ENCODE measurements around the gene C1S.
"Not testable (repeated sequence)": the region's sequence is repeated elsewhere in the genome, so short reads cannot be mapped to it uniquely, and the experiment has no call there.

The C1S gene

DNA sequence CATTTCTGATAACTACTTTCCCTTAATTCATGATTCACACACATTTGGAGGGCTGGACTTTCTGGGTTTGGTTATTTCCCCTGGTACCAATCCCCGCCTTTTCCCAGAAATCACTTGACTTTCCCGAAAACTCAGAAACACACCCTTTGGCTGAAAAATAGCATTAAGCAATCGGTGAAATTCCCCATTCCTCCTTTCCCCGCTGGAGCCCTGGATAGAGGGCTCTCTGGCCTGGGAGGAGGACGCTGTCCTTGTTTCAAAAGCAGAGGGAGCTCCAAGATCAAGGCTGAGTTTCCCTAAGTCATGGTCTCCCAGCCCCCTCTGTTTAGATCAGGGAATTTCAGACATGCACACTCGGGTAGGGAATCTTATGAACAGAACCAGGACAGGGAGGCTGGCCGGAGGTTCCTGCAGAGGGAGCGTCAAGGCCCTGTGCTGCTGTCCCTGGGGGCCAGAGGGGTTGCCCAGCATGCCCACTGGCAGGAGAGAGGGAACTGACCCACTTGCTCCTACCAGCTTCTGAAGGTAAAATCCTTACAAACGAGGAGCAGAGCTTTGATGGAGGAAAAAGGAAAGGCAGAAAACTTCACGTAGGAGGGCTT lies at the start of gene C1S:
Gene C1S, plus strand, starts transcription at position 366 of the 602 bp plus-strand sequence. CDS start 1,195 bp downstream, outside the sequence.
- TF ChIP-seq, protein P1, sequence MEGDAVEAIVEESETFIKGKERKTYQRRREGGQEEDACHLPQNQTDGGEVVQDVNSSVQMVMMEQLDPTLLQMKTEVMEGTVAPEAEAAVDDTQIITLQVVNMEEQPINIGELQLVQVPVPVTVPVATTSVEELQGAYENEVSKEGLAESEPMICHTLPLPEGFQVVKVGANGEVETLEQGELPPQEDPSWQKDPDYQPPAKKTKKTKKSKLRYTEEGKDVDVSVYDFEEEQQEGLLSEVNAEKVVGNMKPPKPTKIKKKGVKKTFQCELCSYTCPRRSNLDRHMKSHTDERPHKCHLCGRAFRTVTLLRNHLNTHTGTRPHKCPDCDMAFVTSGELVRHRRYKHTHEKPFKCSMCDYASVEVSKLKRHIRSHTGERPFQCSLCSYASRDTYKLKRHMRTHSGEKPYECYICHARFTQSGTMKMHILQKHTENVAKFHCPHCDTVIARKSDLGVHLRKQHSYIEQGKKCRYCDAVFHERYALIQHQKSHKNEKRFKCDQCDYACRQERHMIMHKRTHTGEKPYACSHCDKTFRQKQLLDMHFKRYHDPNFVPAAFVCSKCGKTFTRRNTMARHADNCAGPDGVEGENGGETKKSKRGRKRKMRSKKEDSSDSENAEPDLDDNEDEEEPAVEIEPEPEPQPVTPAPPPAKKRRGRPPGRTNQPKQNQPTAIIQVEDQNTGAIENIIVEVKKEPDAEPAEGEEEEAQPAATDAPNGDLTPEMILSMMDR (IDR thresholded peaks at IDR 0.05; ENCODE audit: low read length, missing control alignments), result peak; percentile 90
- peak; percentile 99 for DNase-seq (ENCODE audit: low read depth)
- H3K4me3 ChIP-seq (replicated peaks; ENCODE audit: low read depth, low read length), result peak within 1 kb of the TSS; percentile 61

DNA sequence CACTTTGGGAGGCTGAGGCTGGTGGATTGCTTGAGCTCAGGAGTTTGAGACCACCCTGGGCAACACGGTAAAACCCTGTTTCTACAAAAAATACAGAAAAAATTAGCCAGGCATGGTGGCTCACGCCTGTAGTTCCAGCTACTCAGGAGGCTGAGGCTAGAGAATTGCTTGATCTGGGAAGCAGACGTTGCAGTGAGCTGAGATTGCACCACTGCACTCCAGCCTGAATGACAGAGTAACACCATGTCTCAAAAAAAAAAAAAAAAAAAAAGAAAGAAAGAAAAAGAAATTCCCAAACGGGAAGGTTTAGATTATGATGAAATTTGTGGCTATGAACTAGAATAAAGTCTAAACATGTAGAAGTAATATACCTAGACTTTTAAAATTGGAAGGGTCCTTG lies 49.1 kb upstream of the C1S start:
- DNase-seq (ENCODE audit: low read depth); H3K4me3 ChIP-seq (replicated peaks; ENCODE audit: low read depth, low read length): not testable (repeated sequence)

DNA sequence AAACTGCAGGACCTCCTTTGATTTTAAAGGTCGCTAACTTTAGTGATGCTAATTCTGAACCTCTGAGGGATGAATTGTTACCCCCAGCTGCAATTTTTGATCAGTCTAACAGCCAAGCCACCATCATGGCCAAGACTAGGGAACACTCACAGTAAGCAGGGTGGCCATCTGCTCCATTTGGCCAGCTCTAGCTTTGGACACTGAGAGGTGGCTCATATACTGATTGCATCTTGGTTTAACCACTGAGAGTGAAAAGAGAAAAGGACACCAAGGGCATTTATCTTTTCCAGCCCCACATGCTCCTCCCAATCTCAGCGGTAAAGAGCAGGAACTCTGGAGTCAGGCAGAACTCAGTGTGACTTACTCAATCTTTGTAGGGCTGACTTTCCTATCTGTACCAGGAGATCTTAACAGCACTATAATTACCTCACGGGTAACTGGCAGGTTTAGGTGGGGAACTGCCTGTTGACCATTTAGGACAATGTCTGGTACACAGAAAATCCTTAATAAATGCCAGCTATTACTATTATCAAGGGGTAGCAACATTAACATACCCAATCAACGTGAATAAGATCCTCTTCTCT lies 48.4 kb upstream of the C1S start:
- no peak overlapping the region for H3K4me3 ChIP-seq (replicated peaks; ENCODE audit: low read depth, low read length)
- DNase-seq (ENCODE audit: low read depth), result no peak
- TF ChIP-seq, protein P1 (IDR thresholded peaks at IDR 0.05; ENCODE audit: low read length, missing control alignments), result no peak

DNA sequence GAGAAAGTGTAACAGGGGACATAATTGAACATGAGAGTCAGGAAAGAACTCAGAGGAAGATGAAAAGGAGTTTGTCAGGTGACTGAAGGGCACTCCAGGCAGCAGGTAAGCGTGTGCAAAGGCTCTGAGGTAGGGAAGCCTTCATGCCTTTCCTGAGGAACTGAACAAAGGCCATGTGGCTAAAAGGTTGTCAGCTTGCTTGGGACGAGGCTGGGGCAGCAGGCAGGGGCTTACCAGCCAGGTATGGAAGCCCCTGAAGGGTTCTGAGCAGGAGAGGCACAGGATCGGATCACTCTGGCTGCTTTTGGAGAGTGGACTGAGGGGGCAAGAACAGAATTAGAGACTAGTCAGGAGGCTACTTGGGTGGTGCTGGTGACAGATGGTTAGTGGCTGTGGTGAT lies 47.4 kb upstream of the C1S start:
- no peak for DNase-seq (ENCODE audit: low read depth)
- no peak overlapping the region for H3K4me3 ChIP-seq (replicated peaks; ENCODE audit: low read depth, low read length)
- TF ChIP-seq, protein P1 (IDR thresholded peaks at IDR 0.05; ENCODE audit: low read length, missing control alignments), result no peak

DNA sequence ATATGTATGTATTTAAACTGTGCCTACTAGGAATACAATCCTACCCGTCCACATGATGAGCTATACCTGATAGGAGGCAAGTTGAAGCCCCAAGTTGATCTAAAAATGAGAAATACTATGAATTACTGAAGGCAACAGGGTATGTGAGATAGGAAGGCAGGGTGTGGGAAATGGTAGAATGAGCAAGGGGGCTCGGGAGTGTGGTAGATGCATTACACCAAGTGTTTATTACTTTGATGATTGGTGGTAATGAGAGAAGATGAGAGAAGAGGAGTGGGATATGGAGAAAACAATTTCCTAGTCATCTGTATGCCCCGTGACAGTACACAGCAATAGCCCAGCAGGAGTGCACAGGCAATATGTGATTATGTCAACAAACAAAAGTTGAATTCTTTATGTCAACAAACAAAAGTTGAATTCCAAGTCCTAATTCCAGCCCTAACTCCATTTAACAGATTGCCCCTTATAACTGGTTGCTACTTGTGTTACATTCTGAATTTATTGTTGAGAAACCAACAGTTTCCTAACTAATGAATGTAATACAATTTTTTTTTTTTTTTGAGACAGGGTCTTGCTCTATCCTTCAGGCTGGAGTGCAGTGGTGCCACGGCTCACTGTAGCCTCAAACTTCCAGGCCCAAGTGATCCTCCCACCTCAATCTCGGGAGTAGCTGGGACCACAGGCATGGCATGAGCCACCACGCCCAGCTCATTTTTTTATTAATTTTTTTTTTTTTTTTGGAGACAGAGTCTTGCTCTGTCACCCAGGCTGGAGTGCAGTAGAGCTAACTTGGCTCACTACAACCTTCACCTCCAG lies 44.8 kb upstream of the C1S start:
- no peak for DNase-seq (ENCODE audit: low read depth)
- no peak overlapping the region for H3K4me3 ChIP-seq (replicated peaks; ENCODE audit: low read depth, low read length)
- TF ChIP-seq, protein P1 (IDR thresholded peaks at IDR 0.05; ENCODE audit: low read length, missing control alignments), result no peak

DNA sequence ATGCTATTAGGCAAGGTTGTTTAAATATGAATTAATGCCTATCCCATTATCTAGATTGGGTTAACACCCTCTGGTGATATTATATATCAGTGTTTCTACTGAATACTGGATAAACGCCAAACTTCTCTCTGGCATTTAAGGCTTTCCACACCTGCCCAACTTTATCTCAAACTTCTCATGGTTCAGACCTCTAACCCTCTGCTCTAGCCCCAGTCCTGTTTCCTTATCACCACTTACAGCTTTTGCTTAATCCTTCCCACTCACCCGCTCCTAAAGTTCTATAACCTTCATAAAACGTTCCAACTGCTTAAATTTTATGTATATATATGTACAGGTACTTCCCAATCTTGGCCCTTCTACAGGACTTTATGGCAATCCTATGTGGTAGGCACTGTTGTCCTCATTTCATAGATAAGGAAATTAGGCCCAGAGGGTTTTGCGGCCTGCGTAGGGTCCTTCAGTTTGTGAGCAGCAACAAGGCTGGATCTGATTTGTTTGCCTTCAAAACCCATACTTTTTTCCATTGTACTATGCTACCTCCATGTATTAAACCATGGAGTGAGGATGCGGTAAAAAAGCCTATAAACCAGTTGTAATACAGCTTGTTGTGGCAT lies 43.5 kb upstream of the C1S start:
- peak overlapping the region; percentile 90 for H3K4me3 ChIP-seq (replicated peaks; ENCODE audit: low read depth, low read length)
- DNase-seq (ENCODE audit: low read depth), result no peak
- TF ChIP-seq, protein P1 (IDR thresholded peaks at IDR 0.05; ENCODE audit: low read length, missing control alignments), result no peak

DNA sequence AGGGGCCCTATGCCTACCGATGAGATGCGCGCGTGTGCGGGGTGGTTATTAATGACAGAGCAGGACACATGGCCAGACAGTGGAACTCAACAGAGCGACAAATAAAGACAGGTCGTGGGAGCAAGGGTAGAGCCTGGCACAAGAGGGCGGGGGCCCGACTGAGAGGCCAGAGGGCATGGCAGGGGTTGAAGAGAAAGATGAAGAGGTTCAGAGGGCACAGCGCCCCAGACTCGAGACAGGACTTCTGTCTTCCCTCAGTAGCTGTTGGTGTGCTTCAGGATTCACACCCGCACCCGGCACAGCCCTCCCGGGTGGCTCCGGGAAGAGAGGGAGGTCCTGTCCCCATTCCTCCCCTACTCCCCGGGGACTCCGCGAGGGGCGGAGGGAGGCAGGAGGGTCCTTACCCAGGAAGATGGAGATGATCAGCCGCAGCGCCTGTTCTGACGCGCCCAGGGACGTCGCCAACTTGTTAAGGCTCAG lies 42.6 kb upstream of the C1S start:
- H3K4me3 ChIP-seq (replicated peaks; ENCODE audit: low read depth, low read length), result peak overlapping the region; percentile 90
- no peak for DNase-seq (ENCODE audit: low read depth)
- TF ChIP-seq, protein P1 (IDR thresholded peaks at IDR 0.05; ENCODE audit: low read length, missing control alignments), result no peak
